HG02852 (cell line): Measurements from ENCODE around the gene EMC8.

Source experiments
- ATAC-seq: cut with Tn5 transposase; IDR thresholded peaks from one replicate; pipeline ENCODE4 v1.9.1; 2021; ENCODE audit warnings: mild to moderate bottlenecking, moderate library complexity; ENCODE audit not compliant: unreplicated experiment

Gene EMC8

GRCh38 chr16:85759136-85759535, 40.2 kb downstream of the EMC8 start:
- ATAC-seq = no peak

DNA sequence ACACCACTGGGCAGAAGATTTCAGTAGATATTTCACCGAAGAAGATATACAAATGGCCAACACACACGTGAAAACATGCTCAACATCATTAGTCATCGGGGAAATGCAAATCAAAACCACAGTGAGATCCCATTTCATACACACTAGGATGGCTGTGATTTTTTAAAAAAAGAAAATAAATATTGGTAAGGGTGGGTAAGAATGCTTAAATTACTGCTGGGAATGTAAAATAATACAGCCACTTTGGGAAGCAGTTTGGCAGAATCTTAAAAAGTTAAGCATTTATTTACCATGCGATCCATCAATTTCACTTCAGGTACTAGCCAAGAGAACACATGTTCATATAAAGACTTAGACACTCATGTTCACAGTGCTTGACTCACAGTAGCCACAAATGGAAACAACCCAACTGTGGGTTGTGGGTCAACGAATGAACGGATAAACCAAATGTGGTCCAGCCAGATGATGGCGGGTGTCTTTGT, 42.0 kb downstream of the EMC8 start:
- peak; percentile 35 for ATAC-seq

GRCh38 chr16:85755929-85756768, 43.2 kb downstream of the EMC8 start:
- peak; percentile 53 for ATAC-seq

- no peak for ATAC-seq
These were observed 44.9 kb downstream of the EMC8 start for GRCh38 chr16:85754413-85754812.

DNA sequence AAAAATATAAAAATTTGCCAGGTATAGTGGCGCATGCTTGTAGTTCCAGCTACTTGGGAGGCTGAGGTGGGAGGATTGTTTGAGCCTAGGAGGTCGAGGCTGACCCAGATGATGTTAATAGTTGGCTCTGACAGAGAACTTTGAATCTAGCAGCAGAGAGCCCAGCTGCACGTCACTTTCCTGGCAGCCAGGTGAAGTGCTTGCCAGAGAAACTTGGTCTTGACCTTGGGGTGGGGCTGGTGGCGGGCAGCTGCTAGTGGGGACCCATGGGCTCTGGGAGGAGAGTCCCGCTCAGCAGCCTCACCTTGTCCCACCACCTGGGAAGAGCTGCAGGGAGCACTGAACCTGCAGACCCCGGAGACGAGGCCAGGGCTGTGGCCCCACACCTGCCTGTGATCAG, 45.4 kb downstream of the EMC8 start:
- ATAC-seq = no peak

DNA sequence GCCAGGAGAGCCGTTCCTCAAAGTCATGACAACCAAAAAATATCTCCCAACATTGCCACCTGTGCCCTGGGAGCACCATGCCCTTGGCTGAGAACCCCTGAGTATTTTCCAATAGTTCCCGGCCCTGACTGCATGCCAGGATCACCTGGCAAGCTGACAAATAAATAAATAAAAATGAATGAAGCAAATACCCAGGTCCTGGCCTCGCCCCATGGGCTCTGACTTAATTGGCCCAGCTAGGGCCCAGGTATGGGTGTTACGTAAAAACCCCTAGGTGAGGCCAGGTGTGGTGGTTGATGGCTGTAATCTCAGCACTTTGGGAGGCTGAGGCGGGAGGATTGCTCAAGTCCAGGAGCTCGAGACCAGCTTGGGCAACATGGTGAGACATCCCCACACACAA, 45.8 kb downstream of the EMC8 start:
- ATAC-seq = no peak

GRCh38 chr16:85752511-85753420, 46.6 kb downstream of the EMC8 start:
- ATAC-seq = no peak

GRCh38 chr16:85751698-85752501, 47.4 kb downstream of the EMC8 start:
- no peak for ATAC-seq

GRCh38 chr16:85750827-85751697, 48.3 kb downstream of the EMC8 start, which contains the start of gene C16orf74:
C16orf74 (minus strand) TSS chr16:85751096; CDS start chr16:85735217, 15,879 bp downstream.
- peak; percentile 48 for ATAC-seq

DNA sequence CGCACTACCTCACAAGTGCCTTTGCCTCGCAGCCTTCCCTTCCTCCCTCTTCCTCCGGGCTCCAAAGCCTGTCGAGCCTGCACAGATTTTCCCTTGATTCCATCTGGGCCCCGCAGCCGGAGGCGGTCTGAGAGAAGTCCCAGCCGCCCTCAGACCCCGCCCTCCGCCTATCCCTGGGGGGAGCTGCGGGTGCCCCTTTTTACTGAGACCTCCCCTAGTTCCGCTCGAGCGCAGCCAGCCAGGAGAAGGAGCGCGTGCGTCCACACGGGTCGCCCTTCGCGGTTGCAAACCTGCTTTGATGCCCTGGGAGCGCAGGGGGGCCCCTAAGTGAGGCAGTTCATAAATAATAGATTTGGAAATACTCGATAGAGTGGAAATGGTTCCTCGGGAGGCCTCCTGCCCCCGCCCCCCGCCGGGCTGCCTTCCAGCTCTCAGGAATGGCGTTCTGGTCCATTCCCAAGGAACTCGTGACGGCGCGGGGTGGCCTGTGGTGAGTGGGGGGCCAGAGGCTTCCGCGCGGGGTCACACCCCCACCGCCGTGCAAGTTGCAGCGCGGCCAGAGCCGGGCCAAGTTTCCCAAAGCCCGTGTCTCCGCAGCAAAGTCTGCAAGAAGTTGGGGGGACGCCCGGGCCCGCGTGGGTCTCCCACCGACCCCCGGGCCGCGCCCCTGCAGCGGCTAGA, 49.1 kb downstream of the EMC8 start:
- no peak for ATAC-seq

DNA sequence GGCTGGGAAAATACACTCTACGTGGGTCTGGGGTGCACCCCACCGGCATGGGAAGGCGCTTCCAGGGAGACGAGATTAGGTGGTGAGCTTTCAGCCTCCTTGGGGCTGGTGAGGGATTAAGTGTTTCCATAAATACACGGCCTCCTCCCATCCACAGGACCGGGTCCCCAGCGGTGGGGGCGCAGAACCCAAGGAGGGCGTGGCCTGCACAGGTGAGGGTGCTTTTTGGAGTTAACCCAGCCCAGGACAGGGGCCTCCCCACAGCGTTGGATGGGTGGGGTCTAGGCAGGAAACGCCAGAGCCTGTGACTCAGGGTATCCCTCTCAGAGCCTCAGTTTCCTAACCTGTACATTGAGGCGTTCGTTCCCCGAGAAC, 49.6 kb downstream of the EMC8 start:
- ATAC-seq = no peak

GRCh38 chr16:85746460-85747215, 52.7 kb downstream of the EMC8 start:
- no peak for ATAC-seq

DNA sequence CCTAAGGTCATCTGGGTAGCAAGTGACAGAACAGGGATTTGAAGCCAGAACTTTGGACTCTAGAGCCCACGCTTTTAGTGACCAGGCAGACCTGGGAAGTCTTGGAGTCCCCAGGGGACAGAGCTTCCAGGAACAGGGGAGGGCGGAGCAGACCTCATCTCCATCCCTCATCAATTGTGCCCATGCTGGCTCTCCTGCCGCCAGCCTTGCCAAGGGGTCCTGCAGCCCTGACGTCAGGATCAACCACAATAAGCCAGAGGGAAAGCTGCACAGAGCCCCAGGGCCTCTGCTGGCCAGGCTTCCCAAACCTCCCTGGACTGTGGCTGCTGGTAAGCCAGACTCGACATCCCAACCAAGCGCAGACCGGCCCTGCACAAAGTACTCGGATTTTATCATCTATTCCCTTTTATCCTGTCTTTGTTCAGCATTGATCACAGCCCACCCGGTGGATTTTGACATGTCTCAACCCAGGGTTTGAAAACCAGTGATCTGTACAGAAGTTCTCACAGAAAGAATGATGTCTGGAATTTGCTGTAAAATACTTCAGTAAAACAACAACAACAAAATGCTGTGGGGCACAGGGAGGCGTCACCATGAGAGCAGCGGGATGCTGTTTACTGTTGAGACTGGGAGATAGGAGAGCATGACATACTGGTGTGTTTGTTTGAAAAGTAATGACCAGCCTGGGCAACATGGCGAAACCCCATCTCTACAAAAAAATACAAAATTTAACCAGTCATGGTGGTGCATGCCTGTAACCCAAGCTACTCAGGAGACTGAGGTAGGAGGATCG, 60.2 kb downstream of the EMC8 start:
- ATAC-seq = no peak

- ATAC-seq = no peak
These were observed 62.4 kb downstream of the EMC8 start for GRCh38 chr16:85736921-85737320.

DNA sequence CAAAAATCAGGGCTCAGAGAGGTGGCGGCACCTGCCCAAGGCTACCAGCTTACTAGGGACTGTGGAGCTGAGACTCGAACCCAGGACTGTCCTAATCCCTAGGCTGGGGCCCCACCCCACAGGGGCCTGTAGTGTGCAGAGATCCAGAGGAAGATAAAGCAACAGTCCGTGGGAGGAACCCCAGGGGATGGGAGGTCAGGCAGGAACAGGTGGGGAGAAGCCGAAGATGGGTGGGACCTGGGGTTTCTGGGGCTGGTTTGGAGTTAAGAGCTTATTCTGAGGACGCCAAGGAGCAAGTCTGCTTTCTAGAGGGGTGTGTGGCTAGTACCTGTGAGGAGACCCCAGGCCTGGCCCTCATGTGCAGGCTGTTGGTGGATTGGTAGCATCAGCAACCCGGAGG, 63.4 kb downstream of the EMC8 start:
- ATAC-seq = no peak

DNA sequence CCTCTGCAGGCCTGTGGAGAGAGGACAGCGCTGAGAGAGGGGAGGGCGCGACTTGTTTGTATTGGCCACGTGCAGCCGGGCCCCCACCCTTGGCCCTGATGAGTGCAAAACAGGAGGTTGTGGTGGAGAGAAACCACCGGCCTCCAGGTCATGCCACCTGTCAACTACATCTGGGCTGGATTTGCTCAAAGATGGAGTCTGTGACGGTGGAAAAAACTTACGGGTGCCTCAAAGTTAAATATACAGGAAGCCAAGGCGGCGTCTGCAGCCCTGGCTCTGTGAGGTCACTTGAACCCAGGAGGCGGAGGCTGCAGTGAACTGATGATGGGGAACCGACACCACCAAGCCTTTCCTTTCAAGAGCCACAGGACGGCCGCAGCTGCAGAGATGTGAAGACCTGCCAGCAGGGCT, 64.1 kb downstream of the EMC8 start:
- peak; percentile 87 for ATAC-seq

DNA sequence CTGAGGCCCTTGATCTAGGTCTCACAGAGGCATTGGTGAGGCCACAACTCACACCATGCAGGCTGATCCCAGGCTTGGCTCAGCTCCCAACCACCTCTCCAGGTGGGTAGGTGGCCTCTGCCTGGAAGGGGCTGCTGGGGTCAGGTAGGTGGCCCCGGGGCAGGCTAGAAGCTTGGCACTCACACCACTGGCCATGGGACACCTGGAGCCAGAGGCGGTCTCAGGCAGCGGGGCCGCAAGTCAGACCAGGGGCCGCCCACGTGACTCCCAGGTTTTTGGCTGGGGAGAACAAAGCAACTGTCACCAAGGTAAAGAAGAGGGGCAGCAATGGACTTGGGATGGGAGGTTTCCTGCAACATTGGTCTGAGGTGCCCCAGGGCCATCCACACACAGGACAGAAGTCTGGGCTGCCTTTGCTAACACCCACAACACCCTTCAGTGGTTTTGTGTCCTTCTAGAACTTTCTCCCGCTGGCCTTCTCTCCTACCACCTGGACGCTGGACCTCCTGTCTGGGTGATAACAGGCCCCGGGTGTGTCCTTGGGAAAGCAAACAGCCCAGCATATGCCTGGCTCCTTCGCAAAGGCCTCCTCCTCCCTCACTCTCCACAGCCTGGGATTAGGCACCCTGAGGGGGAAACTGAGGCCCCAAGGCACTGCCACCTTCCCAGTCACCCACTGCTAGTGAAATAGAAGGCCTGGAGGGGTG, 64.9 kb downstream of the EMC8 start:
- no peak for ATAC-seq
